GM19328 (cell line): Measurements from ENCODE around the gene TIAM1.

ENCODE experiments used
- ATAC-seq: cut with Tn5 transposase; IDR thresholded peaks from one replicate; pipeline ENCODE4 v1.9.1; 2021; ENCODE audit warnings: mild to moderate bottlenecking, moderate library complexity; ENCODE audit not compliant: unreplicated experiment

The TIAM1 gene

GRCh38 chr21:31331231-31331630 lies 12.8 kb downstream of the TIAM1 start:
- ATAC-seq, result no peak

- ATAC-seq, result no peak
These were observed 13.9 kb downstream of the TIAM1 start for GRCh38 chr21:31330144-31330483.

- no peak for ATAC-seq
These were observed 14.5 kb downstream of the TIAM1 start for GRCh38 chr21:31329456-31330143.

GRCh38 chr21:31326522-31327242 lies 17.4 kb downstream of the TIAM1 start:
- ATAC-seq, result peak; percentile 95

GRCh38 chr21:31318971-31319370 lies 25.1 kb downstream of the TIAM1 start:
- no peak for ATAC-seq

- ATAC-seq, result no peak
These were observed 26.4 kb downstream of the TIAM1 start for GRCh38 chr21:31317688-31318087.

GRCh38 chr21:31316488-31317169 lies 27.4 kb downstream of the TIAM1 start:
- no peak for ATAC-seq

GRCh38 chr21:31316072-31316471 lies 28.0 kb downstream of the TIAM1 start:
- ATAC-seq, result no peak

GRCh38 chr21:31310750-31311149 lies 33.3 kb downstream of the TIAM1 start:
- ATAC-seq, result no peak

- no peak for ATAC-seq
These were observed 35.5 kb downstream of the TIAM1 start for GRCh38 chr21:31308584-31308983.

GRCh38 chr21:31305888-31306287 lies 38.2 kb downstream of the TIAM1 start:
- ATAC-seq, result no peak

- ATAC-seq, result no peak
These were observed 44.5 kb downstream of the TIAM1 start for GRCh38 chr21:31299291-31300147.

GRCh38 chr21:31298618-31299269 lies 45.3 kb downstream of the TIAM1 start:
- ATAC-seq, result no peak

GRCh38 chr21:31297806-31298205 lies 46.3 kb downstream of the TIAM1 start:
- ATAC-seq, result no peak

GRCh38 chr21:31295676-31296075 lies 48.4 kb downstream of the TIAM1 start:
- ATAC-seq, result no peak

- no peak for ATAC-seq
These were observed 49.4 kb downstream of the TIAM1 start for GRCh38 chr21:31294691-31295090.

GRCh38 chr21:31293986-31294385 lies 50.1 kb downstream of the TIAM1 start:
- no peak for ATAC-seq

- ATAC-seq, result no peak
These were observed 53.3 kb downstream of the TIAM1 start for GRCh38 chr21:31290765-31291164.

GRCh38 chr21:31289702-31290101 lies 54.4 kb downstream of the TIAM1 start:
- ATAC-seq, result no peak

- ATAC-seq, result no peak
These were observed 55.9 kb downstream of the TIAM1 start for GRCh38 chr21:31288191-31288590.

- no peak for ATAC-seq
These were observed 56.9 kb downstream of the TIAM1 start for GRCh38 chr21:31287201-31287600.
